Measurements from ENCODE around the gene SOX5. TPM values are rescaled to one million over a fixed set of nuclear protein-coding genes. Genes with fewer than 3 reads are reported as not detected.
"Not testable (repeated sequence)": the region's sequence is repeated elsewhere in the genome, so short reads cannot be mapped to it uniquely, and the experiment has no call there.

Gene SOX5
- total RNA-seq, 2 donors from 2014 or later: 15.6 to 18.1 TPM

- intact Hi-C loops (cut with DNase I): no loop called here
- no peak for DNase-seq (ENCODE audit: low spot score)
These were observed 415.3 kb downstream of the SOX5 start for GRCh38 chr12:23534196-23534595.

- intact Hi-C loops (cut with DNase I): no loop called here
- no peak for DNase-seq (ENCODE audit: low spot score)
These were observed 415.8 kb downstream of the SOX5 start for GRCh38 chr12:23533699-23534098.

GRCh38 chr12:23533265-23533664, 416.2 kb downstream of the SOX5 start:
- intact Hi-C loops (cut with DNase I): no loop called here
- DNase-seq (ENCODE audit: low spot score): no peak

GRCh38 chr12:23528316-23528715, 421.2 kb downstream of the SOX5 start:
- intact Hi-C loops (cut with DNase I): no loop called here
- no peak for DNase-seq (ENCODE audit: low spot score)

- DNase-seq (ENCODE audit: low spot score): no peak
- intact Hi-C loops (cut with DNase I): no loop called here
These were observed 423.9 kb downstream of the SOX5 start for GRCh38 chr12:23525450-23526072.

GRCh38 chr12:23523339-23523738, 426.1 kb downstream of the SOX5 start:
- DNase-seq (ENCODE audit: low spot score): no peak
- intact Hi-C loops (cut with DNase I): no loop called here

- intact Hi-C loops (cut with DNase I); DNase-seq (ENCODE audit: low spot score): not testable (repeated sequence)
These were observed 430.0 kb downstream of the SOX5 start for GRCh38 chr12:23519444-23519843.

GRCh38 chr12:23515785-23516184, 433.7 kb downstream of the SOX5 start:
- DNase-seq (ENCODE audit: low spot score); intact Hi-C loops (cut with DNase I): not testable (repeated sequence)

- intact Hi-C loops (cut with DNase I): no loop called here
- no peak for DNase-seq (ENCODE audit: low spot score)
These were observed 439.0 kb downstream of the SOX5 start for GRCh38 chr12:23510484-23510883.

GRCh38 chr12:23509832-23510231, 439.6 kb downstream of the SOX5 start:
- intact Hi-C loops (cut with DNase I); DNase-seq (ENCODE audit: low spot score): not testable (repeated sequence)

- DNase-seq (ENCODE audit: low spot score); intact Hi-C loops (cut with DNase I): not testable (repeated sequence)
These were observed 441.7 kb downstream of the SOX5 start for GRCh38 chr12:23507785-23508184.

- DNase-seq (ENCODE audit: low spot score); intact Hi-C loops (cut with DNase I): not testable (repeated sequence)
These were observed 443.7 kb downstream of the SOX5 start for GRCh38 chr12:23505736-23506135.

GRCh38 chr12:23504641-23505399, 444.6 kb downstream of the SOX5 start:
- intact Hi-C loops (cut with DNase I): no loop called here
- DNase-seq (ENCODE audit: low spot score): no peak

- intact Hi-C loops (cut with DNase I): no loop called here
- DNase-seq (ENCODE audit: low spot score): no peak
These were observed 445.4 kb downstream of the SOX5 start for GRCh38 chr12:23504043-23504442.

GRCh38 chr12:23503544-23503943, 445.9 kb downstream of the SOX5 start:
- intact Hi-C loops (cut with DNase I): no loop called here
- DNase-seq (ENCODE audit: low spot score): no peak

- intact Hi-C loops (cut with DNase I): no loop called here
- DNase-seq (ENCODE audit: low spot score): no peak
These were observed 447.2 kb downstream of the SOX5 start for GRCh38 chr12:23502259-23502658.

GRCh38 chr12:23495472-23495871, 454.0 kb downstream of the SOX5 start:
- DNase-seq (ENCODE audit: low spot score): no peak
- intact Hi-C loops (cut with DNase I): no loop called here

- intact Hi-C loops (cut with DNase I): no loop called here
- DNase-seq (ENCODE audit: low spot score): no peak
These were observed 455.8 kb downstream of the SOX5 start for GRCh38 chr12:23493672-23494071.

- intact Hi-C loops (cut with DNase I); DNase-seq (ENCODE audit: low spot score): not testable (repeated sequence)
These were observed 458.4 kb downstream of the SOX5 start for GRCh38 chr12:23491029-23491428.

- DNase-seq (ENCODE audit: low spot score): no peak
- intact Hi-C loops (cut with DNase I): no loop called here
These were observed 461.3 kb downstream of the SOX5 start for GRCh38 chr12:23488130-23488529.

- intact Hi-C loops (cut with DNase I): no loop called here
- no peak for DNase-seq (ENCODE audit: low spot score)
These were observed 465.2 kb downstream of the SOX5 start for GRCh38 chr12:23484238-23484637.

Data from posterior vena cava (tissue), 2 donors.